GM21526 (cell line): Measurements from ENCODE around the gene MS4A5.
"Not testable (repeated sequence)": the region's sequence is repeated elsewhere in the genome, so short reads cannot be mapped to it uniquely, and the experiment has no call there.

Experiments used
- ATAC-seq: cut with Tn5 transposase; IDR thresholded peaks from one replicate; pipeline ENCODE4 v1.9.1; 2021; ENCODE audit warnings: moderate library complexity; ENCODE audit not compliant: unreplicated experiment, low FRiP score

Gene MS4A5

GRCh38 chr11:60429272-60429671 lies at the start of gene MS4A5:
MS4A5 (plus strand) TSS chr11:60429572; CDS start chr11:60429675, 103 bp downstream.
- no peak for ATAC-seq

GRCh38 chr11:60389279-60389910 lies 40.0 kb upstream of the MS4A5 start:
- peak; percentile 86 for ATAC-seq

GRCh38 chr11:60390419-60390818 lies 39.0 kb upstream of the MS4A5 start:
- no peak for ATAC-seq

- ATAC-seq, result no peak
Measured at GRCh38 chr11:60392361-60392760, 37.0 kb upstream of the MS4A5 start.

GRCh38 chr11:60393016-60393415 lies 36.4 kb upstream of the MS4A5 start:
- ATAC-seq, result no peak

- no peak for ATAC-seq
Measured at GRCh38 chr11:60394666-60395380, 34.5 kb upstream of the MS4A5 start.

GRCh38 chr11:60396382-60396781 lies 33.0 kb upstream of the MS4A5 start, which contains the start of gene MS4A14:
MS4A14 (plus strand) TSS chr11:60396459; CDS start chr11:60396579, 120 bp downstream.
- peak; percentile 13 for ATAC-seq

- ATAC-seq, result peak; percentile 79
Measured at GRCh38 chr11:60396799-60397198, 32.6 kb upstream of the MS4A5 start.

- no peak for ATAC-seq
Measured at GRCh38 chr11:60420015-60420414, 9.4 kb upstream of the MS4A5 start.

- no peak for ATAC-seq
Measured at GRCh38 chr11:60422609-60423008, 6.8 kb upstream of the MS4A5 start.

- no peak for ATAC-seq
Measured at GRCh38 chr11:60428517-60428916, 855 bp upstream of the MS4A5 start.

GRCh38 chr11:60431251-60431650 lies 1.9 kb downstream of the MS4A5 start:
- no peak for ATAC-seq

- ATAC-seq, result no peak
Measured at GRCh38 chr11:60433401-60433800, 4.0 kb downstream of the MS4A5 start.

GRCh38 chr11:60447070-60447469 lies 17.7 kb downstream of the MS4A5 start:
- ATAC-seq, result no peak

- no peak for ATAC-seq
Measured at GRCh38 chr11:60447846-60448245, 18.5 kb downstream of the MS4A5 start.

- not testable (repeated sequence) for ATAC-seq
Measured at GRCh38 chr11:60451185-60451584, 21.8 kb downstream of the MS4A5 start.

- no peak for ATAC-seq
Measured at GRCh38 chr11:60454212-60454611, 24.8 kb downstream of the MS4A5 start.

GRCh38 chr11:60455531-60456042 lies 26.2 kb downstream of the MS4A5 start, which contains the start of gene MS4A1:
MS4A1 (plus strand) TSS chr11:60455847; CDS start chr11:60462375, 6,528 bp downstream.
- peak; percentile 80 for ATAC-seq

GRCh38 chr11:60457576-60457975 lies 28.2 kb downstream of the MS4A5 start:
- ATAC-seq, result peak; percentile 35

GRCh38 chr11:60459345-60459744 lies 30.0 kb downstream of the MS4A5 start:
- ATAC-seq, result no peak

GRCh38 chr11:60468829-60469228 lies 39.5 kb downstream of the MS4A5 start:
- ATAC-seq, result no peak

- ATAC-seq, result no peak
Measured at GRCh38 chr11:60469723-60470122, 40.4 kb downstream of the MS4A5 start.
